Right lobe of liver (tissue), 4 donors: ENCODE data around the gene STAT4.

Source experiments
- POLR2A ChIP-seq: fragments of 450-650 bp; IDR thresholded peaks from one replicate; pipeline ENCODE4 v1.6.1; 2017; ENCODE audit warnings: antibody characterized with exemption, mild to moderate bottlenecking
- TF ChIP-seq, protein P1 (sequence below), 4 donors: fragments of 200-600 bp in 3 of 4; fragments of 450-650 bp in 1 of 4; IDR thresholded peaks; one replicate each; pipeline versions ENCODE4 v1.5.1 to v1.8.0; 2016 to 2022; ENCODE audit warnings: antibody characterized with exemption in 4 of 4, mild to moderate bottlenecking in 2 of 4
- donor health status: DM: no; HTN: no; CAD: no.
- donor health status: DM: no; HTN: no; CAD: no.
- donor health status: DM: no; HTN: yes; CAD: no.

DNA sequence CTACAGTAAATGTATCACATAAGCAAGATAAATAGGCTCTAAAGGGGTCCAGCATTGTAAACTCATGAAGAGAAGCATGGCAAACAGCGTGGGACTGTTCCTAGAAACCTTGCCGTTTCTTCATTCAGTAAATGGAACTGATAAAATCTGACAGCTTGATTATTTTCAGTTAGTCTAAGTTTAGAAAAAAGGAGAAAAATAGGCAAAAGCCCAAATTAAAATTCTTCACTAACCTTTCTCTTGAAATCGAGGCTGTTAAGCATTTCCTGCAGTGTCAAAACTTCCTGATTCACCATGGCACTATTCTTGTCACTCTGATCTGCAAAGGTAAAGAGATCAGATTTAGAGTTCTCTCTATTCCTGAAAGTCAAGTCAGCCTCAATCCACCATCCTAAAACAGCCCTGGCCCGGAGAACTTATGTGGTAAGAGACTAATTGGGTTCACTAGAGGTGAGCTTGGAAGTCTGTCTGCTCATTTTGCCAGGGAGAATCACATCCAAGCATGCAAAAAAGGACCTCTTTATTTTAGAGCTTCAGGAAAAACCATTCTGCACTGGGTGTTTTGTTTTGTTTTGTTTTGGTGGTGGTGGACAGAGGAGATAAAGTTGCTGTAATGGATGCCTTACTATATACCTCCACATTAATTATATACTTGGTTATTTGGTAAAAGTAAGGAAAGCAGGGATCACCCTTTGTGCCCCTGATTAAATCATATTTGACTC, 84.4 kb downstream of the STAT4 start:
- TF ChIP-seq, protein P1, sequence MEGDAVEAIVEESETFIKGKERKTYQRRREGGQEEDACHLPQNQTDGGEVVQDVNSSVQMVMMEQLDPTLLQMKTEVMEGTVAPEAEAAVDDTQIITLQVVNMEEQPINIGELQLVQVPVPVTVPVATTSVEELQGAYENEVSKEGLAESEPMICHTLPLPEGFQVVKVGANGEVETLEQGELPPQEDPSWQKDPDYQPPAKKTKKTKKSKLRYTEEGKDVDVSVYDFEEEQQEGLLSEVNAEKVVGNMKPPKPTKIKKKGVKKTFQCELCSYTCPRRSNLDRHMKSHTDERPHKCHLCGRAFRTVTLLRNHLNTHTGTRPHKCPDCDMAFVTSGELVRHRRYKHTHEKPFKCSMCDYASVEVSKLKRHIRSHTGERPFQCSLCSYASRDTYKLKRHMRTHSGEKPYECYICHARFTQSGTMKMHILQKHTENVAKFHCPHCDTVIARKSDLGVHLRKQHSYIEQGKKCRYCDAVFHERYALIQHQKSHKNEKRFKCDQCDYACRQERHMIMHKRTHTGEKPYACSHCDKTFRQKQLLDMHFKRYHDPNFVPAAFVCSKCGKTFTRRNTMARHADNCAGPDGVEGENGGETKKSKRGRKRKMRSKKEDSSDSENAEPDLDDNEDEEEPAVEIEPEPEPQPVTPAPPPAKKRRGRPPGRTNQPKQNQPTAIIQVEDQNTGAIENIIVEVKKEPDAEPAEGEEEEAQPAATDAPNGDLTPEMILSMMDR (IDR thresholded peaks at IDR 0.05), result no peak
- TF ChIP-seq POLR2A, result no peak
